ENCODE measurements around the gene APOBEC3G.
A peak's percentile ranks its signal among the peaks of the same experiment; 100 is the strongest.
"Not testable (repeated sequence)": the region's sequence is repeated elsewhere in the genome, so short reads cannot be mapped to it uniquely, and the experiment has no call there.

APOBEC3G gene

DNA sequence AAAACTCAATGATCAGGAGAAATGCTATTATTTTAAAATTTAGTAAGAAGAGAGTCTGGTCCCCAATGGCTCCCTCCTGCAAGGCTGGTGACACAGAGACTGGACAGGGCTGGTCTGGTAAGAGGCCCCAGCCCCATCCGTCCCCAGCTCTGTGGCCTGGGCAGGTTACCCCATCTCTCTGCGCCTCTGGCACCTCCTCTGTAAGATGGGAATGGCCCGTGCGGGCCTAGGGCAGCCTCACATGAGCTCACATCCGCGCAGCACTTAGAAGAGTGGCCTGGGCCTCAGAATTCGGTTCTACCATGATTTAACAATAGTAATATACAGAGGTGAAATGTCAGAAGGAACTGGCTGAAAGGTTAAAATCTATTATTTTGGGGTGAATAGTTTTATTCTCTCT, 35.2 kb upstream of the APOBEC3G start:
- DNase-seq (ENCODE audit: low read depth in 1 of 2, low spot score in 1 of 2), result no peak
- no peak overlapping the region for H3K27ac ChIP-seq (replicated peaks)
- TF ChIP-seq, protein P1, sequence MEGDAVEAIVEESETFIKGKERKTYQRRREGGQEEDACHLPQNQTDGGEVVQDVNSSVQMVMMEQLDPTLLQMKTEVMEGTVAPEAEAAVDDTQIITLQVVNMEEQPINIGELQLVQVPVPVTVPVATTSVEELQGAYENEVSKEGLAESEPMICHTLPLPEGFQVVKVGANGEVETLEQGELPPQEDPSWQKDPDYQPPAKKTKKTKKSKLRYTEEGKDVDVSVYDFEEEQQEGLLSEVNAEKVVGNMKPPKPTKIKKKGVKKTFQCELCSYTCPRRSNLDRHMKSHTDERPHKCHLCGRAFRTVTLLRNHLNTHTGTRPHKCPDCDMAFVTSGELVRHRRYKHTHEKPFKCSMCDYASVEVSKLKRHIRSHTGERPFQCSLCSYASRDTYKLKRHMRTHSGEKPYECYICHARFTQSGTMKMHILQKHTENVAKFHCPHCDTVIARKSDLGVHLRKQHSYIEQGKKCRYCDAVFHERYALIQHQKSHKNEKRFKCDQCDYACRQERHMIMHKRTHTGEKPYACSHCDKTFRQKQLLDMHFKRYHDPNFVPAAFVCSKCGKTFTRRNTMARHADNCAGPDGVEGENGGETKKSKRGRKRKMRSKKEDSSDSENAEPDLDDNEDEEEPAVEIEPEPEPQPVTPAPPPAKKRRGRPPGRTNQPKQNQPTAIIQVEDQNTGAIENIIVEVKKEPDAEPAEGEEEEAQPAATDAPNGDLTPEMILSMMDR (IDR thresholded peaks at IDR 0.05; ENCODE audit: insufficient read depth, low read length), result no peak
- no peak for TF ChIP-seq REST (IDR thresholded peaks at IDR 0.05; ENCODE audit: insufficient replicate concordance, low read depth)
- no peak for TF ChIP-seq GABPA (IDR thresholded peaks at IDR 0.05; ENCODE audit: low read depth)
- no peak for TF ChIP-seq POLR2AphosphoS5 (IDR thresholded peaks at IDR 0.05; ENCODE audit: low read depth)
- no peak for TF ChIP-seq SPI1 (IDR thresholded peaks at IDR 0.05; ENCODE audit: borderline replicate concordance, low read depth)
- no peaks in the 10 kb centered on the region for H3K27me3 ChIP-seq (ENCODE audit: insufficient read depth, poor library complexity, severe bottlenecking)
- H3K4me3 ChIP-seq (replicated peaks; ENCODE audit: insufficient read depth, low read length), result no peak overlapping the region

GRCh38 chr22:39043063-39043462, 34.0 kb upstream of the APOBEC3G start:
- DNase-seq (ENCODE audit: low read depth in 1 of 2, low spot score in 1 of 2); H3K4me3 ChIP-seq (replicated peaks; ENCODE audit: insufficient read depth, low read length); H3K27ac ChIP-seq (replicated peaks); H3K27me3 ChIP-seq (ENCODE audit: insufficient read depth, poor library complexity, severe bottlenecking): not testable (repeated sequence)

DNA sequence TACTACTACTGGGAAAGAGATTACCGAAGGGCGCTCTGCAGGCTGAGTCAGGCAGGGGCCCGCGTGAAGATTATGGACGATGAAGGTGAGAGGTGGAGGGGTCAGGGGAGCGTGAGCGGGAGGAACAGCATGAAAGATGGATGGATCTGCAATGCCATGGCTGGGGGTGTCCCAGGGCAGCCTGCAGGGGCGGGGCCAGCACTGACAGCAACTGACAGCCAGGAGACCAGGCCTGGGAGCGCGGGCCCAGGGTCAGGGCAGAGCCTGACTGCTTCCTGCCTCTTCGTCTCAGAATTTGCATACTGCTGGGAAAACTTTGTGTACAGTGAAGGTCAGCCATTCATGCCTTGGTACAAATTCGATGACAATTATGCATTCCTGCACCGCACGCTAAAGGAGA, 31.9 kb upstream of the APOBEC3G start:
- not testable (repeated sequence) for DNase-seq (ENCODE audit: low read depth in 1 of 2, low spot score in 1 of 2); H3K4me3 ChIP-seq (replicated peaks; ENCODE audit: insufficient read depth, low read length); H3K27ac ChIP-seq (replicated peaks); H3K27me3 ChIP-seq (ENCODE audit: insufficient read depth, poor library complexity, severe bottlenecking)

GRCh38 chr22:39049486-39049885, 27.6 kb upstream of the APOBEC3G start:
- not testable (repeated sequence) for DNase-seq (ENCODE audit: low read depth in 1 of 2, low spot score in 1 of 2); H3K27ac ChIP-seq (replicated peaks); H3K27me3 ChIP-seq (ENCODE audit: insufficient read depth, poor library complexity, severe bottlenecking); H3K4me3 ChIP-seq (replicated peaks; ENCODE audit: insufficient read depth, low read length)

DNA sequence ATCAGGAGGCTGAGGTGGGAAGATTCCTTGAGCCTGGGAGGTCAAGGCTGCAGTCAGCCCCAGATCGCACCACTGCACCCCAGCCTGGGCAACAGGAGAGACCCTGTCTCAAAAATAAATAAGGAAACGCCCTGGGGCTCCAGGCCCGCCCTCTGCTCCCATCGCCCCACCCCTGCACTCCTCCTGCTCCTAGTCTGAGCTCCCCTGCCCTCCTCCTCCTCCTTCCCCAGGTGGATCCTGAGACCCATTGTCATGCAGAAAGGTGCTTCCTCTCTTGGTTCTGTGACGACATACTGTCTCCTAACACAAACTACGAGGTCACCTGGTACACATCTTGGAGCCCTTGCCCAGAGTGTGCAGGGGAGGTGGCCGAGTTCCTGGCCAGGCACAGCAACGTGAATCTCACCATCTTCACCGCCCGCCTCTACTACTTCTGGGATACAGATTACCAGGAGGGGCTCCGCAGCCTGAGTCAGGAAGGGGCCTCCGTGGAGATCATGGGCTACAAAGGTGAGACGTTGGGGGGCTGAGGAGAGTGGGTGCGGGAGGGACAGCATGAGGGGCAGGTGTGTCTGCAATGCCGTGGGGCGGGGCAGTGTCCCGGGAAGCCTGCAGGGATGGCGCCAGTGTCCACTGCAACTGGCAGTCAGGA, 25.1 kb upstream of the APOBEC3G start:
- not testable (repeated sequence) for H3K27me3 ChIP-seq (ENCODE audit: insufficient read depth, poor library complexity, severe bottlenecking); H3K4me3 ChIP-seq (replicated peaks; ENCODE audit: insufficient read depth, low read length)

DNA sequence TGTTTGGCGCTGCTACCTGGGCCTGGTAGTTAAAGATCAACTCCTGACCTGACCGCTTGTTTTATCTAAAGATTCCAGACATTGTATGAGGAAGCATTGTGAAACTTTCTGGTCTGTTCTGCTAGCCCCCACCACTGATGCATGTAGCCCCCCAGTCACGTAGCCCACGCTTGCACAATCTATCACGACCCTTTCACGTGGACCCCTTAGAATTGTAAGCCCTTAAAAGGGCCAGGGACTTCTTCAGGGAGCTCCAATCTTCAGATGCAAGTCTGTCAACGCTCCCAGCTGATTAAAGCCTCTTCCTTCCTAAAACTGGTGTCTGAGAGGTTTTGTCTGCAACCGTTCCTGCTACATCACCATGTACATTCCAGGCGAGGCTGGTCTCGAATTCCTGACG, 21.4 kb upstream of the APOBEC3G start:
- no peak for TF ChIP-seq GABPA (IDR thresholded peaks at IDR 0.05; ENCODE audit: low read depth)
- TF ChIP-seq REST (IDR thresholded peaks at IDR 0.05; ENCODE audit: insufficient replicate concordance, low read depth), result no peak
- TF ChIP-seq, protein P1 (IDR thresholded peaks at IDR 0.05; ENCODE audit: insufficient read depth, low read length), result no peak
- Histone ChIP-seq H3K27me3 (ENCODE audit: insufficient read depth, poor library complexity, severe bottlenecking) (no peaks in the 10 kb centered on the region), H3K27ac (replicated peaks) (no peak overlapping the region), H3K4me3 (replicated peaks; ENCODE audit: insufficient read depth, low read length) (no peak overlapping the region)
- DNase-seq (ENCODE audit: low read depth in 1 of 2, low spot score in 1 of 2), result no peak

More for the DNA sequence above, 25.1 kb upstream of the APOBEC3G start:
- not testable (repeated sequence) for H3K27ac ChIP-seq (replicated peaks); DNase-seq (ENCODE audit: low read depth in 1 of 2, low spot score in 1 of 2)

- not testable (repeated sequence) for H3K27ac ChIP-seq (replicated peaks); H3K27me3 ChIP-seq (ENCODE audit: insufficient read depth, poor library complexity, severe bottlenecking)
These were observed 15.8 kb upstream of the APOBEC3G start for GRCh38 chr22:39061290-39061689.

DNA sequence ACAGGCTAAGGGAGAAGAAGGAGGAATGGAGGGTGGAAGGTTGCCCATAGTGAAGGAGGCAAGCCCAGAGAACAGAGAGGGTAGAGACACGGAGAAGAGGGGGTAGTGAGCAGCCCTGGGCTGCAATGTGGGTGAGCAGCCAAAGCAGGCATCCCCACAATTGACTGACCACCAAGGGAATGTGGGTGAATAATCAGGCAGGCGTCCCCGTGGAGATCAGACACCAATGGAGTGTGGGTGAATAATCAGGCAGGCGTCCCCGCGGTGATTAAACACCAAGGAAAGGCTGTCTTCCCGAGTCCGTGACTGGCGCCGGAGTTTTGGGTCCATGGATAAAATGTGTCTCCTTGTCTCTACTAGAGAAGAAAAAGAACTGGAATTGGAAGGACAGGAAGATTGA, 15.1 kb upstream of the APOBEC3G start:
- H3K4me3 ChIP-seq (replicated peaks; ENCODE audit: insufficient read depth, low read length); H3K27me3 ChIP-seq (ENCODE audit: insufficient read depth, poor library complexity, severe bottlenecking); DNase-seq (ENCODE audit: low read depth in 1 of 2, low spot score in 1 of 2); H3K27ac ChIP-seq (replicated peaks): not testable (repeated sequence)

More at GRCh38 chr22:39061290-39061689, 15.8 kb upstream of the APOBEC3G start:
- not testable (repeated sequence) for H3K4me3 ChIP-seq (replicated peaks; ENCODE audit: insufficient read depth, low read length)
- DNase-seq (ENCODE audit: low read depth in 1 of 2, low spot score in 1 of 2), result peak in 1 of 2 experiments; percentile 18

- not testable (repeated sequence) for H3K4me3 ChIP-seq (replicated peaks; ENCODE audit: insufficient read depth, low read length); DNase-seq (ENCODE audit: low read depth in 1 of 2, low spot score in 1 of 2); H3K27me3 ChIP-seq (ENCODE audit: insufficient read depth, poor library complexity, severe bottlenecking); H3K27ac ChIP-seq (replicated peaks)
These were observed 13.2 kb upstream of the APOBEC3G start for GRCh38 chr22:39063904-39064303.

Data from HL-60 (cell line).